PC-9 (cell line): ENCODE measurements around the gene MMP24OS.

ENCODE experiments used
- EZH2 ChIP-seq: fragments of 200-600 bp; sonication (generic); IDR thresholded peaks from 2 replicates; pipeline ENCODE4 v1.8.0; 2017; ENCODE audit warnings: antibody characterized with exemption, low read depth
- TF ChIP-seq, protein P1 (sequence below): fragments of 200-600 bp; sonication (generic); conservative IDR thresholded peaks from 2 replicates; pipeline ENCODE4 v1.6.1; 2017; ENCODE audit warnings: mixed run types, antibody characterized with exemption, mild to moderate bottlenecking, moderate library complexity

DNA sequence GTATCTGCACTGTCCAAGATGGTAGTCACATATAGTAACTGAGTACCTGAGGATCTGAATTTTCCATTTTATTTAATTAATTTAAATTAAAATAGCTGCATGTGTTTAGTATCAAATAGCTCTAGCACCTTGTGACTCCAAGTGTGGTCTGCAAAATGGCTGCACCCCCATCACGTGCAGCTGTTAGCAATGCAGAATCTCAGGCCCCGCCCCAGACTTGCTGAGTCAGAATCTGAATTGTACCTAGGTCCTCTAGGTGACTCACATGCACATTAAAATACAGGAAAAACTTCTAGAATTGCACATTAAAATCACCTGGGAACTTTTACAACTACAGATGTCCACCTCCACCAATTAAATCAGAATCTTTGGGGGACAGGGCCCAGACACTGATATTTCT, 33.5 kb upstream of the MMP24OS start:
- TF ChIP-seq, protein P1, sequence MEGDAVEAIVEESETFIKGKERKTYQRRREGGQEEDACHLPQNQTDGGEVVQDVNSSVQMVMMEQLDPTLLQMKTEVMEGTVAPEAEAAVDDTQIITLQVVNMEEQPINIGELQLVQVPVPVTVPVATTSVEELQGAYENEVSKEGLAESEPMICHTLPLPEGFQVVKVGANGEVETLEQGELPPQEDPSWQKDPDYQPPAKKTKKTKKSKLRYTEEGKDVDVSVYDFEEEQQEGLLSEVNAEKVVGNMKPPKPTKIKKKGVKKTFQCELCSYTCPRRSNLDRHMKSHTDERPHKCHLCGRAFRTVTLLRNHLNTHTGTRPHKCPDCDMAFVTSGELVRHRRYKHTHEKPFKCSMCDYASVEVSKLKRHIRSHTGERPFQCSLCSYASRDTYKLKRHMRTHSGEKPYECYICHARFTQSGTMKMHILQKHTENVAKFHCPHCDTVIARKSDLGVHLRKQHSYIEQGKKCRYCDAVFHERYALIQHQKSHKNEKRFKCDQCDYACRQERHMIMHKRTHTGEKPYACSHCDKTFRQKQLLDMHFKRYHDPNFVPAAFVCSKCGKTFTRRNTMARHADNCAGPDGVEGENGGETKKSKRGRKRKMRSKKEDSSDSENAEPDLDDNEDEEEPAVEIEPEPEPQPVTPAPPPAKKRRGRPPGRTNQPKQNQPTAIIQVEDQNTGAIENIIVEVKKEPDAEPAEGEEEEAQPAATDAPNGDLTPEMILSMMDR = no peak
- TF ChIP-seq EZH2 = no peak
